ENCODE data around the gene TOP1.

The TOP1 gene

GRCh38 chr20:41147767-41148191 is 119.2 kb downstream of the TOP1 start:
- no peak for DNase-seq (ENCODE audit: low read depth)

- no peak for DNase-seq (ENCODE audit: low read depth)
Observed at GRCh38 chr20:41148942-41149341, 120.3 kb downstream of the TOP1 start.

GRCh38 chr20:41150664-41151063 is 122.0 kb downstream of the TOP1 start:
- no peak for DNase-seq (ENCODE audit: low read depth)

GRCh38 chr20:41151134-41151869 is 122.7 kb downstream of the TOP1 start:
- no peak for DNase-seq (ENCODE audit: low read depth)

- no peak for DNase-seq (ENCODE audit: low read depth)
Observed at GRCh38 chr20:41152108-41152757, 123.6 kb downstream of the TOP1 start.

GRCh38 chr20:41154436-41155176 is 126.0 kb downstream of the TOP1 start:
- DNase-seq (ENCODE audit: low read depth) = no peak

- DNase-seq (ENCODE audit: low read depth) = no peak
Observed at GRCh38 chr20:41155261-41155660, 126.6 kb downstream of the TOP1 start.

- DNase-seq (ENCODE audit: low read depth) = no peak
Observed at GRCh38 chr20:41158082-41158625, 129.5 kb downstream of the TOP1 start.

- no peak for DNase-seq (ENCODE audit: low read depth)
Observed at GRCh38 chr20:41159547-41159946, 130.9 kb downstream of the TOP1 start.

GRCh38 chr20:41160686-41161085 is 132.1 kb downstream of the TOP1 start:
- no peak for DNase-seq (ENCODE audit: low read depth)

GRCh38 chr20:41161886-41162285 is 133.3 kb downstream of the TOP1 start:
- no peak for DNase-seq (ENCODE audit: low read depth)

GRCh38 chr20:41162396-41162795 is 133.8 kb downstream of the TOP1 start:
- DNase-seq (ENCODE audit: low read depth) = no peak

GRCh38 chr20:41163821-41164220 is 135.2 kb downstream of the TOP1 start:
- DNase-seq (ENCODE audit: low read depth) = no peak

GRCh38 chr20:41165001-41165882 is 136.6 kb downstream of the TOP1 start:
- DNase-seq (ENCODE audit: low read depth) = no peak

- DNase-seq (ENCODE audit: low read depth) = no peak
Observed at GRCh38 chr20:41166201-41167117, 137.8 kb downstream of the TOP1 start.

- no peak for DNase-seq (ENCODE audit: low read depth)
Observed at GRCh38 chr20:41167118-41167470, 138.5 kb downstream of the TOP1 start.

GRCh38 chr20:41167481-41168253 is 139.0 kb downstream of the TOP1 start:
- DNase-seq (ENCODE audit: low read depth) = no peak

GRCh38 chr20:41168281-41169161 is 139.9 kb downstream of the TOP1 start:
- DNase-seq (ENCODE audit: low read depth) = no peak

- DNase-seq (ENCODE audit: low read depth) = no peak
Observed at GRCh38 chr20:41169162-41169690, 140.6 kb downstream of the TOP1 start.
